DND-41 (cell line): Measurements from ENCODE around the gene CIAO3.

Experiments
- ATAC-seq: fragments of 200-7000 bp; cut with Tn5 transposase; 3 replicates; pipeline ENCODE4 v1.9.1; 2021; ENCODE audit warnings: low read depth; ENCODE audit not compliant: insufficient read depth
- DNase-seq: peaks from one replicate; pipeline ENCODE4 v3.0.0-alpha.2; 2020
- H2AFZ ChIP-seq: 2 replicates; pipeline ENCODE4 v1.6.0; 2012; ENCODE audit warnings: low read depth, low read length
- H3K27ac ChIP-seq: 2 replicates; pipeline ENCODE4 v1.5.1; 2012; ENCODE audit warnings: low read length, inconsistent platforms
- H3K27me3 ChIP-seq: fragments of 200-600 bp; sonication (generic); 2 replicates; pipeline ENCODE4 v1.6.0; 2012; ENCODE audit warnings: low read length, mild to moderate bottlenecking, inconsistent platforms; ENCODE audit not compliant: insufficient read depth, poor library complexity
- H3K36me3 ChIP-seq: 2 replicates; pipeline ENCODE4 v1.5.1; 2012; ENCODE audit warnings: low read length, inconsistent platforms; ENCODE audit not compliant: insufficient read depth
- H3K4me1 ChIP-seq: 2 replicates; pipeline ENCODE4 v1.5.1; 2012; ENCODE audit warnings: mild to moderate bottlenecking, low read length; ENCODE audit not compliant: insufficient read depth
- H3K4me2 ChIP-seq: 2 replicates; pipeline ENCODE4 v1.6.0; 2012; ENCODE audit warnings: mild to moderate bottlenecking, moderate library complexity, low read length, inconsistent platforms; ENCODE audit not compliant: insufficient read depth
- H3K4me3 ChIP-seq, 2 experiments: fragments of 200-600 bp in 1 of 2; shearing (Covaris generic) in 1 of 2; 2 replicates each; pipeline ENCODE4 v1.5.1; 2012 to 2016; ENCODE audit warnings: inconsistent platforms in 2 of 2, low read length in 2 of 2, mild to moderate bottlenecking in 2 of 2, low read depth in 1 of 2, moderate library complexity in 1 of 2
- H3K79me2 ChIP-seq: 2 replicates; pipeline ENCODE4 v1.6.0; 2012; ENCODE audit warnings: low read length, inconsistent platforms; ENCODE audit not compliant: insufficient read depth
- H3K9ac ChIP-seq: 2 replicates; pipeline ENCODE4 v1.6.0; 2012; ENCODE audit warnings: low read depth, mild to moderate bottlenecking, inconsistent platforms, low read length, moderate library complexity
- H3K9me3 ChIP-seq: 2 replicates; pipeline ENCODE4 v1.5.1; 2012; ENCODE audit warnings: low read length, moderate library complexity, mild to moderate bottlenecking, inconsistent platforms; ENCODE audit not compliant: insufficient read depth, severe bottlenecking
- H4K20me1 ChIP-seq: 2 replicates; pipeline ENCODE4 v1.6.0; 2012; ENCODE audit warnings: low read length; ENCODE audit not compliant: insufficient read depth
- CTCF ChIP-seq: IDR thresholded peaks from 2 replicates; pipeline ENCODE4 v1.5.1; 2012; ENCODE audit warnings: borderline replicate concordance, low read length, moderate library complexity, mild to moderate bottlenecking; ENCODE audit not compliant: poor library complexity, severe bottlenecking; ENCODE audit errors: extremely low read depth
- EZH2 ChIP-seq: IDR thresholded peaks from 3 replicates; pipeline ENCODE4 v1.6.1; 2012; ENCODE audit warnings: borderline replicate concordance, low read depth, mild to moderate bottlenecking, moderate library complexity, low read length, inconsistent platforms; ENCODE audit not compliant: severe bottlenecking

Gene CIAO3

DNA sequence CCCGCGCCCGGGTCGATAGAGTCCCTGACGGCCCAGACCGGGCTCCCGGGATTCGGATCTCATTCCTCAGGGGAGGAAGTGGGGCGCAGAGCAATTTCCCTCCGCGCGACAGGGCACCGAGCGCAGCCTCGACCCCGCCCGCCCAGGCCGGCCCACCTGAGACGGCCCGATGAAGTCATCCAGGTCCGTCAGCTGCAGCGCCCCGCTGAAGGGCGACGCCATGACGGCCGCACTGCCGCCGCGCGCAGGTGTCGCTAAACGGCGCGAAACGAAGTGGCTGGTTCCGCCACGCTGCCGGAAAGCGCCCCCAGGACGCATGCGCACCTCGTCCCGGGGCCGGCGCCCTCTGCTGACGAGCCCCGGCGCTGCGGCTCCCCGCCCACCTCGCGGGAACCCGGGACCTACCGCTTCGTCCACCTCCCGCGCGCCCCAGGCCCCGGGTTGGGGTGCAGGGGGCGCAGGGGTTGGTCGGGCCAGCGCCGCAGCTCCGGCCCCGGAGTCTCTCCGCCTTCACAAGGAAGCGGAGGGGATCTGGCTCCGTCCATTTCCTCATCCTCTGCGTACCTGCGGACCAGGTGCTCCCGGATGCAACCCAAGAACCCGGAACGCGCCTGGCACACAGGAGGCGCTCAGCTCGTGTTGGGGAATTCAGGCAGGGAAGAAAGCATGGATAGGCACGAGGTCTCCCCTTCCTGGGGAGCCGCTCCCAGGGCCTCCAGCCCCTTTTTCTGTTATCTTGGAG lies at the start of gene CIAO3:
Gene CIAO3, minus strand, starts transcription at position 234 of the 742 bp plus-strand sequence. Its CDS starts 12 bp downstream, at position 222.
- H3K9me3 ChIP-seq, result no peaks in the 10 kb centered on the region
- peak within 1 kb of the TSS; percentile 97 for H2AFZ ChIP-seq
- peaks cover 18% of the 10 kb centered on the region for H3K79me2 ChIP-seq
- ATAC-seq (peak; percentile 91), DNase-seq (peak; percentile 89)
- H3K27ac ChIP-seq, result peak within 1 kb of the TSS; percentile 75
- peak within 1 kb of the TSS; percentile 96 for H3K9ac ChIP-seq
- no peaks in the 10 kb centered on the region for H3K27me3 ChIP-seq
- H3K4me3 ChIP-seq, result peak within 1 kb of the TSS; percentile 91 to 98
- peaks cover 26% of the 10 kb centered on the region for H3K36me3 ChIP-seq
- peak within 1 kb of the TSS; percentile 99 for H3K4me2 ChIP-seq
- H3K4me1 ChIP-seq, result peaks cover 19% of the 10 kb centered on the region
- no peak for TF ChIP-seq EZH2
- peak; percentile 91 for TF ChIP-seq CTCF
- H4K20me1 ChIP-seq, result no peaks in the 10 kb centered on the region

- Histone ChIP-seq H3K27me3 (no peaks in the 10 kb centered on the region), H3K36me3 (peaks cover 85% of the 10 kb centered on the region), H3K9me3 (no peaks in the 10 kb centered on the region), H3K4me1 (peaks cover 38% of the 10 kb centered on the region), H3K4me3 (peak overlapping the region in 1 of 2 experiments; percentile 94; a peak in 2 of 4 replicates), H3K9ac (peak overlapping the region; percentile 93), H3K79me2 (peaks cover 54% of the 10 kb centered on the region), H2AFZ (no peak overlapping the region), H3K4me2 (peak overlapping the region; percentile 100), H3K27ac (no peak overlapping the region), H4K20me1 (peaks cover 85% of the 10 kb centered on the region)
- TF ChIP-seq CTCF, result no peak
- no peak for TF ChIP-seq EZH2
- ATAC-seq, result no peak
- DNase-seq, result no peak
Measured at GRCh38 chr16:790086-790485, 49.3 kb upstream of the CIAO3 start.

DNA sequence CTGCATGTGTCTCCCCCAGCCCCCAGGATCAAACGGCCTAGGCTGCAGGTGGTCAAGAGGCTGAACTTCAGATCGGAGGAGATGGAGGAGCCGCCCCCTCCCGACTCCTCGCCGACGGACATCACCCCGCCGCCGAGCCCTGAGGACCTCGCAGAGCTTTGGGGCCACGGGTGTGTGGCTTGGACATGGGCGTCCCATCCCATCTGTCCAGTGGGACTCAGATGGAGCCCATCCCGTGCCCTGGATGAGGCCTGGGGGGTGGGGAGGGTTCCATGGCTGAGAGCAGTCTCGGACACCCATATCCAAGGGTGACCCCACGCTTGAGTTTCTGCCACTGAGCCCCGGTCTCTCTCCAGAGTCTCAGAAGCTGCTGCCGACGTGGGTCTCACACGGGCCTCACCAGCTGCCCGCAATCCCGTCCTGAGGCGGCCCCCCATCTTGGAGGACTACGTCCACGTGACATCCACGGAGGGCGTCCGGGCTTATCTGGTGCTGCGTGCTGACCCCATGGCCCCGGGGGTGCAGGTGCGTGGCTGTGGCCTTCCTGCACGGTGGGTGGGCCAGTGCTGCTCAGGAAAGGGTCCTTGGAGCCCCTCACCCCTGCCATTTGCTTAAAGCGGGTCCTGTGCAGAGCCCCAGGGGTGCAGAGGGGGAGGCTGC lies 48.5 kb upstream of the CIAO3 start:
- Histone ChIP-seq H3K27me3 (no peaks in the 10 kb centered on the region), H3K27ac (peak overlapping the region; percentile 76), H2AFZ (no peak overlapping the region), H3K79me2 (peaks cover 54% of the 10 kb centered on the region), H3K9me3 (no peaks in the 10 kb centered on the region), H3K4me3 (peak overlapping the region; percentile 87 to 94), H3K9ac (peak overlapping the region; percentile 93), H3K4me1 (peaks cover 38% of the 10 kb centered on the region), H3K36me3 (peaks cover 83% of the 10 kb centered on the region), H3K4me2 (peak overlapping the region; percentile 100), H4K20me1 (peaks cover 85% of the 10 kb centered on the region)
- TF ChIP-seq EZH2 (no peak), CTCF (no peak)
- ATAC-seq (no peak), DNase-seq (no peak)
